ENCODE data around the gene ERLEC1.
A peak's percentile ranks its signal among the peaks of the same experiment; 100 is the strongest.
"Not testable (repeated sequence)": the region's sequence is repeated elsewhere in the genome, so short reads cannot be mapped to it uniquely, and the experiment has no call there.

ERLEC1 gene, protein sequence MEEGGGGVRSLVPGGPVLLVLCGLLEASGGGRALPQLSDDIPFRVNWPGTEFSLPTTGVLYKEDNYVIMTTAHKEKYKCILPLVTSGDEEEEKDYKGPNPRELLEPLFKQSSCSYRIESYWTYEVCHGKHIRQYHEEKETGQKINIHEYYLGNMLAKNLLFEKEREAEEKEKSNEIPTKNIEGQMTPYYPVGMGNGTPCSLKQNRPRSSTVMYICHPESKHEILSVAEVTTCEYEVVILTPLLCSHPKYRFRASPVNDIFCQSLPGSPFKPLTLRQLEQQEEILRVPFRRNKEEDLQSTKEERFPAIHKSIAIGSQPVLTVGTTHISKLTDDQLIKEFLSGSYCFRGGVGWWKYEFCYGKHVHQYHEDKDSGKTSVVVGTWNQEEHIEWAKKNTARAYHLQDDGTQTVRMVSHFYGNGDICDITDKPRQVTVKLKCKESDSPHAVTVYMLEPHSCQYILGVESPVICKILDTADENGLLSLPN

DNA sequence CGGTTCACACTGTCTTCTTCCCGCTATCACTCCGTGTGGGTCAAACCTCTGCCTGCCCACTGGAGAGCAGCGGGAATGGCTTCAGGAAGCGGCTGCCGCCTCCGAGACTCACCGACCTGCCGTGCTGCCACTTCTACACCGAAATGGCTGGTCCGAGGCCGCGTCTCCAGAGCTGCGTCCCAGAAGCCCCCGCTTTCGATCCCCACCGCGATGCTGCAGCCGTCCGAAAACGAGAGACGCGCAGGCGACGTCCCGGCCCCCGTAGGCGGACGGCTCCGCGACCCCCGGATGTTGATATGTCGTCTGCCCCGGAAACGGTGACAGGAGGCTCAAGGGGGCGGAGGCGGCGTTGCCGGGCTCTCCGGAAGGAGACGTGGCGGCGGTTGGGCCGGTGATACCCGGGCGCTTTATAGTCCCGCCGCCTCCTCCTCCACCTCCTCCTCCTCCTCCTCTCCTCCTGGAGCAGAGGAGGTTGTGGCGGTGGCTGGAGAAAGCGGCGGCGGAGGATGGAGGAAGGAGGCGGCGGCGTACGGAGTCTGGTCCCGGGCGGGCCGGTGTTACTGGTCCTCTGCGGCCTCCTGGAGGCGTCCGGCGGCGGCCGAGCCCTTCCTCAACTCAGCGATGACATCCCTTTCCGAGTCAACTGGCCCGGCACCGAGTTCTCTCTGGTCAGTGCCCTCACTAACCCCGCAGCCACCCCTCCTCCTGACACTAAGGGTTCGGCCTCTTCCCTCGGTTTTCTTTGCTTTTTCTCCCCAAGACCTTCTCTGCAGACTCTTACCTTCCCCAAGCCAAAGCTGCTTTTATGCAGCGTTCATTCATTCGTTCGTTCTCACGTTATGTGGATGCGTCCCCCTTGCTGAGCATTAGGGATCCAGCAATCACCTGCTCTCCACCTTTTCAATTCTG lies at the start of gene ERLEC1, which contains the start of gene ASB3:
TSS of gene ERLEC1 (plus strand) at position 340 of the 909 bp plus-strand sequence. CDS start at position 507, 167 bp downstream.
TSS of gene ASB3 (minus strand) at position 249 of the 909 bp plus-strand sequence. CDS start 21,381 bp downstream, outside the sequence.
- peak; percentile 91 for FAIRE-seq
- peak; percentile 69 for DNase-seq (ENCODE audit: insufficient read length, low spot score)

DNA sequence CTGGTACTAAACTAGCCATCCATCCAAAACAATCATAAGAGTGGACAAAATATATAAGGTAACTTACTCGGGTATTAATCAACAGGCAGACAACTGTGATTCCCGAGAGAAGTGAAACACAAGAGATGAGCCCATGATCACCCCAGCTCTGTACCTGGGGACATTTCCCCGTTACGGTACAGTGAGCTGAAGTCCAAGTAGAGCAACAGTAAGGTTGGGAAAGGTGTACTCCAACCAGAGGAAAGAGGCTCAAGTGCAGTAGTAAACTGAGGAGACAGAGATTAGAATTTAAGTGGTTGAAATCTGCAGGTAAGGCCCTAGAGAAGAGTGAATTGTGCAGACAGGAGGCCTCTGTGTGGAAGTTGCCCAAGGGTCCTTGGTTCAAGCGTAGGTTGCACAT lies 49.8 kb upstream of the ERLEC1 start:
- no peak for DNase-seq (ENCODE audit: insufficient read length, low spot score)
- no peak for FAIRE-seq

DNA sequence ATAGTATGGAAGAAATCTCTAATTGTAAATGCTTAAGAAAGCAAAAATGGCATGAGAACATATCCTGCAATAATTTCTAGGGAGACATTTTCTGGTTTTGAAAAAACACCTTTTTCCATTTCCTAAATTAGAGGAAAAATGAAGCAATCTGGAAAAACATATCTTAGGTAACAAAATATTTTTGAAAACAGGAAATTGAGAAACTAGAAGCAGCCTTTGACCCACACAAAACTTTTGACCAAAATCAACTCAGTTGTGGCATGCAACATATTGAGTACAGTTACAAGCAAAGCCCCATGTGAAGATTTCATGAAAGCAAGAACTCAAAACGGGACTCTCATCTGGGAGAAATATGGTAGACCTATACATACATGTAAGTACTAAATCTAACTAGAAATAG lies 47.8 kb upstream of the ERLEC1 start:
- FAIRE-seq (no peak), DNase-seq (ENCODE audit: insufficient read length, low spot score) (no peak)

DNA sequence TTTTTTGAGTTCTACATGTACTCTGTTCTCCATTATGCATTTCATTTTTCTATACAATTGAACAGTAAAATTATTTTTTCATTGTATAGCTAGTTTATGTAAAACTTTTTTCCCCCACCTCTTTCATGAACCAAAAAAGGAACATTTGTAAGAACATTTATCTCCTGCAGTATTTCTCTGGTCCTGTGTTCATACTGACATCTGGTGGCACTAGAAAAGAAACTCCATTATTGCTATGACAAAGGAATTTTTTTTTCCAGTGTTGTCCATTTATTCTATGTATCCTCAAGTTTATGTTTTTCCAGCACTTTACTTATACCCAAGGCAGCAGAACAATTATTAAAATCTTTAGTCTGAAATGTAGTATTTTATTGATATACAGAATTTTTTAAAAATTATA lies 46.7 kb upstream of the ERLEC1 start:
- FAIRE-seq (peak; percentile 80), DNase-seq (ENCODE audit: insufficient read length, low spot score) (no peak)

DNA sequence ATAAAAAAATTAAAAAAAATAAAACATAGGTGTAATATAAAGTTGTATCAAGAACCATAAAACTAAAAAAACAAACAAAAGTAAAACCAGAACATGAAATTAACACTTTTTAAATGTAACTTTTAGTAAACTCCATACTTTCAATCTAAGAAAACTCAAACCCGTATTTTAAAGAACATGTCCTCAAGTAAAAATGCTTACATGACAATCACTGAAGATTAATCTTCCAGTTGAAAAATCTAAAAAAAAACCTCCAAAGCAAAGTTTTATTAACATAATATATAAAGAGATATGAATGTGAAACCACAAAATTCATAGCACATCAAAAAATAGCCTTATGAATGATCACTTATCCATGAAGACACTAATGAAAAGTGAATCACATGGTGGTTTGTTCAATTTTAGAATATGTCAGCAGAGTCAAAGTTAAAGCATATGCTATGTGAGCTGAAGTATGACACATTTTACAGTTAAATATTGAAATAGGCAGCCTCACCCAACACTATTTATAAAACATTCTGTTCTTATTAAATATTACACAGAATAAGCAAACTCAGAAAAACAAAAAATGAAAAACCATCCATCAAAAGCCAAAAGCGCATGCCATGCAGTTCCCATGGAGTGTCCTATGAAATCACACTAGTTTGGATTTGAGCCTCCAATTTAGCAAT lies 42.3 kb upstream of the ERLEC1 start:
- no peak for FAIRE-seq

DNA sequence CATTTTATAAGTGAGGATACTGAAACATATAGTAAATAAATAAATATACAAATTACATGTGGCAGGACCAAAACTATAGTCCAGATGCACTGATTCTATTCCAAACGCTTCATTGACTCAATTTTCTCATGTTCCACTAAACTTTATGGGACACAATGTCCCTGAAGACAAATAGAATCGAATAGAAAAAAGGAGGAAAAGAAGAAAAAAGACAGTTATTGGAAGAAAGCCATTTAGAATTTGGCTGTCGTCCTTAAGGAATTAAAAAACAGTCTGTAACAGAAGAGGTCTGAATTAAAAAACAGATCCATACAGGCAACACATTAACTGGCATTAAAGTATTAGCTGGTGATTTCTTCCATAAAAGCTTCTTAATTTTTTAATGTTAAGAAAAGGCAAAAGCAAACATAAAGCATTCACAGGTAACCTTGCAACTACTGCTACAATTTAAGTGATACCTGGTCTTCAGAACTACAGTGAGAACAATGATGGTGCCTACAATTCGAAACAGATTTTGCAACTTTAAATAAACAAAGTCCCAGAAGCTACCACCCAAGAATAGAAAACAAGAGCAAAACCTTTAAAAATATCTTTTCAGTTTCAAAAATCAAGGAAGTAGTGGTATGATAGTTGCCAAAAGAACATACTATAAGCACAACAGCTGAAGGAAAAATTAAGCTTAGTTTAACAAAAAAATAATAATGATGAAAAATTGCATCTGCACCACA lies 36.6 kb upstream of the ERLEC1 start:
- FAIRE-seq (no peak), DNase-seq (ENCODE audit: insufficient read length, low spot score) (no peak)

More for the DNA sequence above, 42.3 kb upstream of the ERLEC1 start:
- DNase-seq (ENCODE audit: insufficient read length, low spot score) = no peak

DNA sequence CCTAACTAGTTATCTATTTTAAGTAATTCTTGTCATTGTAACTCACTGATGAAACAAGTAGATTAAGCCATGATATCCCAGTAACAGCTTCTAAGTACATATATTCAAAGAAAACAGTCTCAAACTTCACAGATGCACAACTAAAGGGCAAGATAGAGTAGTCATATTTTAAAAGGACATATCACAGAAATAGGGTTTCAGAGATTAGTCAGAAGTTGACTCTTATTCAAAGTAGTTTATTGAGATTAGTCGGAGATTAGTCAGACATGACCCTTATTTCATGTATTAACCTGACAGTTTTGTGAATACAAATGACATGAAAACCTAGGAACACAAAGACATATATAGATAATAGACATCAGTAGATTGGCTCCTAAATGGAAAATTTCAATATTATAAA lies 35.1 kb upstream of the ERLEC1 start:
- no peak for DNase-seq (ENCODE audit: insufficient read length, low spot score)
- no peak for FAIRE-seq

DNA sequence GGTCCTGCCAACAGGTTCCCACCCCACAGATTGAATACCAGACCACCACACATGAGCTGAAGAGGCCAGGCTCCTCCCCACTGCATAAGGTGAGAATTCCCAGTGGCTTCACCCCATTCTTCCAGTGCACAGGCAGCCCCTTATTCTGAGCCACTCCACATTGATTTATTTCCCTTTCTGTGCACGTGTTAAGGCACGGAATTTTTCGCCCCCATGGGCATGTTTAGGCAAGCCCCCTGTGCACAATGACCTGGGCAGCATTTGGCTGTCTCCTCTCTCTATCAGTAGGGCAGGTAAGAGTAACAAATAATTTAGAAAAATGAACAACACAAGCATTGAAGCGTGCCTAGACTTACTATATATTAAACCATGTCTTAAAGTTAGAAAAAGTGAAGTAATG lies 34.5 kb upstream of the ERLEC1 start:
- DNase-seq (ENCODE audit: insufficient read length, low spot score) = no peak
- no peak for FAIRE-seq

DNA sequence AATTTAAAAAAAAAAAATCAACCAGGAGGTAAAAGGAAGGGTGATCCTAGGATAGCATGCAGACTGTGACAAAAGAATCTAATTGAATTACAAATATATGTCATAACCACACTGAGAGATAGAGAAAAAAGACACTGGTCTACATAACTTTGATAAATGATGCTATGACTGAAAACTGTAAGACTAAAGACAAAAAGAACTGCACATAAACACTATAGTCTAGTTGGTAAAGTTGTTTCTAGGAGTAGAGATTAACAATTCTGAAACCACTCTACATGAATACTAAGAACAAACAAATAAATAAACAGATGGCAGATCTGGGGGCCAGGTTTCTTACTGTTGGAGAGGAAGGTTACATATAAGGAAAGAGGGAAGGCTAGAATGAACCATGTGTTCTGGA lies 33.8 kb upstream of the ERLEC1 start:
- DNase-seq (ENCODE audit: insufficient read length, low spot score) (no peak), FAIRE-seq (no peak)

DNA sequence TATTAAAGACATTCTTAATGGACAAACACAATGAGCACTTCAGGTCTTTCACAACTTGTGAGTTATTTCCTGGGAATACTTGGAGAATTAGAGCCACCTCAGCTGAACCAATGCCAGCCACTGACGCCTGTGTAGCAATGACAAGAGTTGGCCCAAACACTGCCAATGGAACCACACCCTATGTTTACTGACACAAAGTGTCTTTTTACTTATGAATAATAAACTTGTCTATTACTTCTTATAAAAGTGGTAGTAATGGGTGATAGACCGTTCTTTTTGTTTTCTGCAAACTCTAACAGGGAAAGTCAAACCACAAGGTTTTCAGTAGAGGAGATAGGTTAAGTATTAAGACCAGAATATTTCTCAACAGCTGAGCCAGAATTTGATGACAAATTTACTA lies 31.7 kb upstream of the ERLEC1 start:
- DNase-seq (ENCODE audit: insufficient read length, low spot score) = no peak
- no peak for FAIRE-seq

DNA sequence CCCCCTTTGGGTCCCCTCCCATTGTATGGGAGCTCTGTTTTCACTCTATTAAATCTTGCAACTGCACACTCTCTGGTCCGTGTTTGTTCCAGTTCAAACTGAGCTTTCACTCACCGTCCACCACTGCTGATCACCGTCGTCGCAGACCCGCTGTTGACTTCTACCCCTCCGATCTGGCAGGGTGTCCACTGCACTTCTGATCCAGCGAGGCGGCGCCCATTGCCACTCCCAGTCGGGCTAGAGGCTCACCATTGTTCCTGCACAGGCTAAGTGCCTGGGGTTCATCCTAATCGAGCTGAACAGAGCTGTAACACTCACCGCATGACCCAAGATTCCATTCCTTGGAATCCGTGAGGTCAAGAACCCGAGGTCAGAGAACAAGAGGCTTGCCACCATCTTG lies 30.2 kb upstream of the ERLEC1 start:
- no peak for FAIRE-seq
- no peak for DNase-seq (ENCODE audit: insufficient read length, low spot score)

DNA sequence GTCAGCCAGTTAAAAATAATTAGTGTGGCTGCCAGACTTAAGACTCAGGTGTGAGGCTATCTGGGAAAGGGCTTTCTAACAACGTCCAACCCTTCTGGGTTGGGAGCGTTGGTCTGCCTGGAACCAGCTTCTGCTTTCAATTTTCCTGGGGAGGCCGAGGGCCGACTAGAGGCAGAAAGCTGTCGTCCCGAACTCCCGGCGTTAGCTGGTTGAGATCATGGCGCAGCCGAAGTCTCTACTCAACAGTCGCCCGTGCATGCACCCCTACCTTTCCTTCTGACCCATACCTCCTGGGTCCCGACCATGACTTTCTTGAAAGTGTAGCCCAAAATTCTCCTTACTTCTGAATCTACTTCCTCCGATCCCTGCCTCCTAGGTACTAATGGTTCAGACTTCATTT lies 29.6 kb upstream of the ERLEC1 start:
- not testable (repeated sequence) for FAIRE-seq; DNase-seq (ENCODE audit: insufficient read length, low spot score)

DNA sequence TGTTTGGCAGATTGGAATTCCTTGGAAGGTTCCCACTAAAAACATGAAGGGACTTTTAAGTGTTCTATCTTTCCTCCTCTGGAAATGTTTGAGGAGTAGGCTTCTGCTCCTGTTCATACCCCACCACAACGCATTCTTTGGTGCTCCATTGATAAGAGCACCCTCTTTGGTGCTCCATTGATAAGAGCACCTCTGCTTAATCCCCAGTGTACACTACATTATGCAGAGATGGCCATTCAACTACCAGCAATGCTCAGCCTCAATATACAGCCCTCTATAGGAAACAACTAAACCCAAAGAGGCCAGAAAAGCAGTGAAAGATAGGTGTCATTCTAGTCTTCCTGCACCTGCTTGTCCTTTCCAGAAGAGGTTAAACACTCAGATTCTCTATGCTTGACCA lies 21.1 kb upstream of the ERLEC1 start:
- no peak for FAIRE-seq
- no peak for DNase-seq (ENCODE audit: insufficient read length, low spot score)

DNA sequence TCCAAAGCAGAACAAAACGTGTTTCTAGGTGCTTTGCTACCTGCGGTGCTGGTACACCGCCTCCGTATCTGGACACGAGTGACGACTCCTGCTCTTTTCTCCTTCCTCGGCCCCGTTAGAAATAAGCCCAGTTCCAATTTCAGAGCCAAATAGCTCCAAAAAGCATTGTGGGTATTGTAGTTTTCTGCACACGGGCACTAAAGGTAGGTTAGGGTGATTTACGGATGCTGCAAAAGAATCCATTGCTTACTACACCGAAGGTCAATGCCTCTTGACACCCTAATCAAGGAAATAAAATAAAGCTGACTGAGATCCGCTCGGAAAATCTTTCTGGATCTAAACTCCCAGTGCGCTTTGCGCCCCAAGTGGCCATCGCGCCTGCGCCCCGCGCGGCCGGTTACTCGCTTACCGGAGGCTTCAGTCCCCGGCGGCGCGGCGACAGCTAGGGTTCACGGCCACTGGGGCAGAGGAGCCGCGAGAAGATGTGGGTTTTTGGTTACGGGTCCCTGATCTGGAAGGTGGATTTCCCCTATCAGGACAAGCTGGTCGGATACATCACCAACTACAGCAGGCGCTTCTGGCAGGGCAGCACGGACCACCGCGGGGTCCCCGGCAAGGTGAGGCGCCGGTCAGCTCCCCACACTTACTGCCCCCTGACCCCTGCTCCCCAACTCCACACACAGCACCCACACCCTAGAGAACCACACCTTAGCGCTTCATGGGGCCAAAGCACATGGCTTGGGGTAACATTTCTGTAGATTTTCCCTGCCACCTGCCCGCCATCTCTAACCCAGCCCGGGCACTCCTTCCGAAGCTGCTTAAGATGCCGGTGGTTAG lies 19.2 kb upstream of the ERLEC1 start, which contains the start of gene CHAC2:
TSS of gene CHAC2 (plus strand) at position 400 of the 837 bp plus-strand sequence. CDS start at position 483, 83 bp downstream.
- FAIRE-seq (peak; percentile 94), DNase-seq (ENCODE audit: insufficient read length, low spot score) (peak; percentile 48)

DNA sequence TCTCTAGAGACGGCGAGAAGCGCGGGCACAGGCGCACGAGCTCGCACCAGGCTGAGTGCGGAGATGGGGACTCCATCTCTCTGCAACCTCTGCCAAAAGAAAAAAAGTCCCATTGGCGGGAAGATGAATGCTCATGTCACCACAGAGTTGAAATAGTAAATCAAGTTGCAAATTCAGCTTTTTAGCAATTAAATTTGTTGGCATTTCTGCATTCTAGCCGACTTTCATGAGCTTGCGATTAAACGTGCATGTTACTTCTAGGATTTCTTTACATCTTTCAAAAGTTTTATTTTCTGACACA lies 18.7 kb upstream of the ERLEC1 start:
- DNase-seq (ENCODE audit: insufficient read length, low spot score) = no peak
- FAIRE-seq = peak; percentile 91

DNA sequence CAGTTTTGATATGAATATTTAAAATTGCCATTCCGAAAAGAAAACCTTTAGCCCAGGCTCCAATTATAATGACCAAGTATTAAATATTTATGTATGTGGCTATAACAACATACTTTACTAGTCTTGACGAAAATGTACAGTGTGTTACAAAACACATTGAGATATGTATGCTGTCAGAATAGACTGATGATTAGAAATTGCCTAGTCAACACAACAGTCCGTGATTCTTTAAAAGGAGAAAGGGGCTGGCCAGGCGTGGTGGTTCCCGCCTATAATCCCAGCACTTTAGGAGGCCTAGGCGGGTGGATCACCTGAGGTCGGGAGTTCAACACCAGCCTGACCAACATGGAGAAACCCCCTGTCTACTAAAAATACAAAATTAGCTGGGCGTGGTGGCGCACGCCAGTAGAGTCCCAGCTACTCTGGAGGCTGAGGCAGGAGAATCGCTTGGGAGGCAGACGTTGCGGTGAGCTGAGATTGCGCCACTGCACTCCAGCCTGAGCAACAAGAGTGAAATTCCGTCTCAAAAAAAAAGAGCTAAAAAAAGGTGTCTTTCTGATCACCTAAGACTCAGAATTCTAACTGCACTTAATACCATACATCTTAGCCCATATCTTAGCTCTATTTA lies 17.4 kb upstream of the ERLEC1 start:
- DNase-seq (ENCODE audit: insufficient read length, low spot score) (no peak), FAIRE-seq (no peak)

DNA sequence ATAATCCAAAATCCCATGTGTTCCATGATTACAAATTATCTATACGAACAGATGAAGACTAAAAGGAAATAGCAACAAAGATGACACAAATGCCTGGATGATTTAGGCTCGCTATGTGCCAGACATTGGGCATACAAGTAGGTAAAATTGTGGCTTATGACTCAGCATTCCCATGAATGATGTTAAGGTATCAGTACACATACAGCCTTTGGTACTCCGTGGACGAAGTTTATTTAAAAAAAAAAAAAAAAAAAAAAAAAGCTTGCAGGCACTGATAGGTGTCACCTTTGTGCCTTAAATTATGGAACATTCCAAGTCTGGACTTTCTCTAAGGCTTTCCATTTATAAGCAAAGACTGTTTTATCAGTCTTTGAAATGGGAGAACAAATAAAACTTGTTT lies 16.6 kb upstream of the ERLEC1 start:
- DNase-seq (ENCODE audit: insufficient read length, low spot score) (no peak), FAIRE-seq (peak; percentile 58)

DNA sequence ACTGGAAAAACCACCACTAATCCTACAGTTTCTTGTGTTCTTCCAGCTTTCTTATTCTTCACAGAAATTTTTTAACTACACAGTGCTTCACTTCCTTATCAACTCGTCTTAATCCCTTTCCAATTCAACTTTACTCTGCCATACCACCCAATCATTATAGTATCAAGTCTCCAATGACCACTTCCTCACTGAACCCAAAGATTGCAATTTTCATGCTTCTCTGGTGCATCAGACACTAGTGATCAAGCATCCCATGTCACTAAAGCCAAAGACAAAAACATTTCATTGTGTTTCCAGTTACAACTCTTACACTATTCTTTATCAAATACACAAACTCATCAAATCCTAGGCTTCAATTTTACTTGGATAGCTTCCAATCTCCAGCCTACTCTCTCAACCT lies 9.7 kb upstream of the ERLEC1 start:
- DNase-seq (ENCODE audit: insufficient read length, low spot score) = no peak
- FAIRE-seq = peak; percentile 21
